Measurements from ENCODE around the gene SCAP. TPM values are rescaled to one million over a fixed set of nuclear protein-coding genes. Genes with fewer than 3 reads are reported as not detected.

The SCAP gene
- total and polyA plus RNA-seq, 2 experiments from 2014 or later = 35.5 to 141 TPM

DNA sequence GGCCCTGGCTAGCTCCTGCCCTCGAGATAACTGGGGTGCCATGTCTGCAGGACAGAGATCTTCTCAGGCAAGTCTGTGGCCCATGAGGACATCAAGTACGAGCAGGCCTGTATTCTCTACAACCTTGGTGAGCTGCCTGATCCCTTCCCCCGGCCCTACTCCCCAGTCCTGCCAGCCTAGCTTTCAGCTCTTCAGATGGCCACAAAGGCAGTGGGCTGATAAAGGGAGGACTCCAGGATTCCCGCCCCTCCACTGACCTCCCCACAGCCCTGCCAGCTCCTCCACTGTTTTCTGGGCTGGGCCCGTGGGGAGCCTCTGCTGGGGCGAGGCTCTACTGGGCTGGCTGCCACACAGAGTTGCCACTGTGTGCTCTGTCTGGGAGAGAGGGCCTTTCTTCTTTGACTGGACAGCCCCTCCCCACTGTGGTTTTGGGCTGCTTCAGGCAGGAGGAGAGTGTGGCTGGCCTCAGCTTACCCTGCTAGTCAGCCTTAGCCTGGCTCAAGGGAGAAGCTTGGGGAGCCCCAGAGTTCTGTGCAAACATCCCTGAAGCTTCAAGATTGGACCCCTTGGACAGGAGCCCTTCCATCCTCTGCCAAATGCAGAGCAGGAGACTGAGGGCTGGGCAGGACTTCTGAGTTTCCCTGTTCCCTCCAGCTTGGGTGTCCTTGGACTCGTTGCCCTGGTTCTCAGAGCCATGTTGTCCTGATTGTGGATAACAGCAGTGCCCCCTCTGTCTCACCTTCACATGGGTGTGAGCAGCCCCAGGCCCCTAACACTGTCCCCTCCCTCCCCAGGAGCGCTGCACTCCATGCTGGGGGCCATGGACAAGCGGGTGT lies 70.6 kb downstream of the SCAP start:
- no peak overlapping the region for H3K4me3 Mint-ChIP-seq
- no peak overlapping the region for H3K4me2 ChIP-seq
- peaks cover 8% of the 10 kb centered on the region for H4K20me1 ChIP-seq (replicated peaks; ENCODE audit: insufficient read depth)
- no peak overlapping the region for H3K27ac Mint-ChIP-seq
- TF ChIP-seq STAT1 (IDR thresholded peaks at IDR 0.05; ENCODE audit: unreplicated experiment) = no peak
- TF ChIP-seq, protein P1, sequence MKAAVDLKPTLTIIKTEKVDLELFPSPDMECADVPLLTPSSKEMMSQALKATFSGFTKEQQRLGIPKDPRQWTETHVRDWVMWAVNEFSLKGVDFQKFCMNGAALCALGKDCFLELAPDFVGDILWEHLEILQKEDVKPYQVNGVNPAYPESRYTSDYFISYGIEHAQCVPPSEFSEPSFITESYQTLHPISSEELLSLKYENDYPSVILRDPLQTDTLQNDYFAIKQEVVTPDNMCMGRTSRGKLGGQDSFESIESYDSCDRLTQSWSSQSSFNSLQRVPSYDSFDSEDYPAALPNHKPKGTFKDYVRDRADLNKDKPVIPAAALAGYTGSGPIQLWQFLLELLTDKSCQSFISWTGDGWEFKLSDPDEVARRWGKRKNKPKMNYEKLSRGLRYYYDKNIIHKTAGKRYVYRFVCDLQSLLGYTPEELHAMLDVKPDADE (IDR thresholded peaks at IDR 0.05) = no peak
- H3K27me3 Mint-ChIP-seq (ENCODE audit: insufficient read depth, low read depth, poor library complexity) = peaks cover 13% of the 10 kb centered on the region
- H3K9me3 Mint-ChIP-seq = no peaks in the 10 kb centered on the region
- H3K4me1 ChIP-seq (ENCODE audit: insufficient read depth) = no peaks in the 10 kb centered on the region
- H3K4me1 Mint-ChIP-seq = no peaks in the 10 kb centered on the region
- no peak for DNase-seq (ENCODE audit: low spot score)
- ATAC-seq = no peak; the same call in 2 of the 3 replicates
- peaks cover 19% of the 10 kb centered on the region for H3K36me3 Mint-ChIP-seq (ENCODE audit: low read depth)
- peaks cover 5% of the 10 kb centered on the region; the same call in 1 of the 2 replicates for H3F3A ChIP-seq (replicated peaks; ENCODE audit: low read depth)
- H2AFZ ChIP-seq = no peak overlapping the region
- H3K27ac ChIP-seq (ENCODE audit: low read depth) = no peak overlapping the region
- H3K9me2 ChIP-seq (ENCODE audit: insufficient read depth) = no peaks in the 10 kb centered on the region
- H3K27me3 ChIP-seq (ENCODE audit: insufficient read depth) = no peaks in the 10 kb centered on the region
- H3K36me3 ChIP-seq (ENCODE audit: insufficient read depth) = no peaks in the 10 kb centered on the region
- H3K79me2 ChIP-seq (replicated peaks; ENCODE audit: insufficient read depth) = peaks cover 9% of the 10 kb centered on the region; the same call in 1 of the 2 replicates
- H3K4me3 ChIP-seq = no peak overlapping the region

DNA sequence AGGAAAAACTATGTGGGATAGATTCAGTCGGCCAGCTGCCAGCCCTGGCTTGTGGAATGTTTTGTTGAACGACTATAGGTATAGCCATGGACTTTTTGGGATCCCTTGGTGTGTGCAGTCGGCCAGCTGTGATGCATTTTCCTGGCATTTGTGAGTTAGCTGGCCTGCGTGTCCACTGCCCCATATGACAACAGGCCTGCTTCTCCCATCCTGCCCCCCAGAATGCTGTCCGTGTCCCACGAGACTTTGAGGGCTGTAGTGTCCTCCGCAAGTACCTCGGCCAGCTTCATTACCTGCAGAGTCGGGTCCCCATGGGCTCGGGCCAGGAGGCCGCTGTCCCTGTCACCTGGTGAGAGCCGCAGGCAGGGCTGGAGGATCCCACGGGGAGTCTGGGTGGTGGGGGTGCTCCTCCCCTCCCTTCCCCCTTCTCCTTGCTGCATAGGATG lies 71.3 kb downstream of the SCAP start:
- Histone ChIP-seq H3K27ac (ENCODE audit: low read depth) (no peak overlapping the region), H3K4me3 (no peak overlapping the region), H3K36me3 (ENCODE audit: insufficient read depth) (no peaks in the 10 kb centered on the region), H3F3A (replicated peaks; ENCODE audit: low read depth) (peaks cover 5% of the 10 kb centered on the region; the same call in 1 of the 2 replicates), H2AFZ (no peak overlapping the region), H3K27me3 (ENCODE audit: insufficient read depth) (no peaks in the 10 kb centered on the region), H3K4me2 (no peak overlapping the region), H3K4me1 (ENCODE audit: insufficient read depth) (no peaks in the 10 kb centered on the region), H4K20me1 (replicated peaks; ENCODE audit: insufficient read depth) (peaks cover 11% of the 10 kb centered on the region), H3K79me2 (replicated peaks; ENCODE audit: insufficient read depth) (peaks cover 9% of the 10 kb centered on the region; the same call in 1 of the 2 replicates), H3K9me2 (ENCODE audit: insufficient read depth) (no peaks in the 10 kb centered on the region)
- no peaks in the 10 kb centered on the region for H3K9me3 Mint-ChIP-seq
- ATAC-seq (no peak), DNase-seq (ENCODE audit: low spot score) (no peak)
- no peak overlapping the region for H3K27ac Mint-ChIP-seq
- H3K27me3 Mint-ChIP-seq (ENCODE audit: insufficient read depth, low read depth, poor library complexity) = peaks cover 10% of the 10 kb centered on the region
- no peak overlapping the region for H3K4me3 Mint-ChIP-seq
- H3K36me3 Mint-ChIP-seq (ENCODE audit: low read depth) = peaks cover 22% of the 10 kb centered on the region
- H3K4me1 Mint-ChIP-seq = no peaks in the 10 kb centered on the region
- TF ChIP-seq, protein P2, sequence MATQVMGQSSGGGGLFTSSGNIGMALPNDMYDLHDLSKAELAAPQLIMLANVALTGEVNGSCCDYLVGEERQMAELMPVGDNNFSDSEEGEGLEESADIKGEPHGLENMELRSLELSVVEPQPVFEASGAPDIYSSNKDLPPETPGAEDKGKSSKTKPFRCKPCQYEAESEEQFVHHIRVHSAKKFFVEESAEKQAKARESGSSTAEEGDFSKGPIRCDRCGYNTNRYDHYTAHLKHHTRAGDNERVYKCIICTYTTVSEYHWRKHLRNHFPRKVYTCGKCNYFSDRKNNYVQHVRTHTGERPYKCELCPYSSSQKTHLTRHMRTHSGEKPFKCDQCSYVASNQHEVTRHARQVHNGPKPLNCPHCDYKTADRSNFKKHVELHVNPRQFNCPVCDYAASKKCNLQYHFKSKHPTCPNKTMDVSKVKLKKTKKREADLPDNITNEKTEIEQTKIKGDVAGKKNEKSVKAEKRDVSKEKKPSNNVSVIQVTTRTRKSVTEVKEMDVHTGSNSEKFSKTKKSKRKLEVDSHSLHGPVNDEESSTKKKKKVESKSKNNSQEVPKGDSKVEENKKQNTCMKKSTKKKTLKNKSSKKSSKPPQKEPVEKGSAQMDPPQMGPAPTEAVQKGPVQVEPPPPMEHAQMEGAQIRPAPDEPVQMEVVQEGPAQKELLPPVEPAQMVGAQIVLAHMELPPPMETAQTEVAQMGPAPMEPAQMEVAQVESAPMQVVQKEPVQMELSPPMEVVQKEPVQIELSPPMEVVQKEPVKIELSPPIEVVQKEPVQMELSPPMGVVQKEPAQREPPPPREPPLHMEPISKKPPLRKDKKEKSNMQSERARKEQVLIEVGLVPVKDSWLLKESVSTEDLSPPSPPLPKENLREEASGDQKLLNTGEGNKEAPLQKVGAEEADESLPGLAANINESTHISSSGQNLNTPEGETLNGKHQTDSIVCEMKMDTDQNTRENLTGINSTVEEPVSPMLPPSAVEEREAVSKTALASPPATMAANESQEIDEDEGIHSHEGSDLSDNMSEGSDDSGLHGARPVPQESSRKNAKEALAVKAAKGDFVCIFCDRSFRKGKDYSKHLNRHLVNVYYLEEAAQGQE (IDR thresholded peaks at IDR 0.05; ENCODE audit: unreplicated experiment) = no peak
- TF ChIP-seq, protein P3, sequence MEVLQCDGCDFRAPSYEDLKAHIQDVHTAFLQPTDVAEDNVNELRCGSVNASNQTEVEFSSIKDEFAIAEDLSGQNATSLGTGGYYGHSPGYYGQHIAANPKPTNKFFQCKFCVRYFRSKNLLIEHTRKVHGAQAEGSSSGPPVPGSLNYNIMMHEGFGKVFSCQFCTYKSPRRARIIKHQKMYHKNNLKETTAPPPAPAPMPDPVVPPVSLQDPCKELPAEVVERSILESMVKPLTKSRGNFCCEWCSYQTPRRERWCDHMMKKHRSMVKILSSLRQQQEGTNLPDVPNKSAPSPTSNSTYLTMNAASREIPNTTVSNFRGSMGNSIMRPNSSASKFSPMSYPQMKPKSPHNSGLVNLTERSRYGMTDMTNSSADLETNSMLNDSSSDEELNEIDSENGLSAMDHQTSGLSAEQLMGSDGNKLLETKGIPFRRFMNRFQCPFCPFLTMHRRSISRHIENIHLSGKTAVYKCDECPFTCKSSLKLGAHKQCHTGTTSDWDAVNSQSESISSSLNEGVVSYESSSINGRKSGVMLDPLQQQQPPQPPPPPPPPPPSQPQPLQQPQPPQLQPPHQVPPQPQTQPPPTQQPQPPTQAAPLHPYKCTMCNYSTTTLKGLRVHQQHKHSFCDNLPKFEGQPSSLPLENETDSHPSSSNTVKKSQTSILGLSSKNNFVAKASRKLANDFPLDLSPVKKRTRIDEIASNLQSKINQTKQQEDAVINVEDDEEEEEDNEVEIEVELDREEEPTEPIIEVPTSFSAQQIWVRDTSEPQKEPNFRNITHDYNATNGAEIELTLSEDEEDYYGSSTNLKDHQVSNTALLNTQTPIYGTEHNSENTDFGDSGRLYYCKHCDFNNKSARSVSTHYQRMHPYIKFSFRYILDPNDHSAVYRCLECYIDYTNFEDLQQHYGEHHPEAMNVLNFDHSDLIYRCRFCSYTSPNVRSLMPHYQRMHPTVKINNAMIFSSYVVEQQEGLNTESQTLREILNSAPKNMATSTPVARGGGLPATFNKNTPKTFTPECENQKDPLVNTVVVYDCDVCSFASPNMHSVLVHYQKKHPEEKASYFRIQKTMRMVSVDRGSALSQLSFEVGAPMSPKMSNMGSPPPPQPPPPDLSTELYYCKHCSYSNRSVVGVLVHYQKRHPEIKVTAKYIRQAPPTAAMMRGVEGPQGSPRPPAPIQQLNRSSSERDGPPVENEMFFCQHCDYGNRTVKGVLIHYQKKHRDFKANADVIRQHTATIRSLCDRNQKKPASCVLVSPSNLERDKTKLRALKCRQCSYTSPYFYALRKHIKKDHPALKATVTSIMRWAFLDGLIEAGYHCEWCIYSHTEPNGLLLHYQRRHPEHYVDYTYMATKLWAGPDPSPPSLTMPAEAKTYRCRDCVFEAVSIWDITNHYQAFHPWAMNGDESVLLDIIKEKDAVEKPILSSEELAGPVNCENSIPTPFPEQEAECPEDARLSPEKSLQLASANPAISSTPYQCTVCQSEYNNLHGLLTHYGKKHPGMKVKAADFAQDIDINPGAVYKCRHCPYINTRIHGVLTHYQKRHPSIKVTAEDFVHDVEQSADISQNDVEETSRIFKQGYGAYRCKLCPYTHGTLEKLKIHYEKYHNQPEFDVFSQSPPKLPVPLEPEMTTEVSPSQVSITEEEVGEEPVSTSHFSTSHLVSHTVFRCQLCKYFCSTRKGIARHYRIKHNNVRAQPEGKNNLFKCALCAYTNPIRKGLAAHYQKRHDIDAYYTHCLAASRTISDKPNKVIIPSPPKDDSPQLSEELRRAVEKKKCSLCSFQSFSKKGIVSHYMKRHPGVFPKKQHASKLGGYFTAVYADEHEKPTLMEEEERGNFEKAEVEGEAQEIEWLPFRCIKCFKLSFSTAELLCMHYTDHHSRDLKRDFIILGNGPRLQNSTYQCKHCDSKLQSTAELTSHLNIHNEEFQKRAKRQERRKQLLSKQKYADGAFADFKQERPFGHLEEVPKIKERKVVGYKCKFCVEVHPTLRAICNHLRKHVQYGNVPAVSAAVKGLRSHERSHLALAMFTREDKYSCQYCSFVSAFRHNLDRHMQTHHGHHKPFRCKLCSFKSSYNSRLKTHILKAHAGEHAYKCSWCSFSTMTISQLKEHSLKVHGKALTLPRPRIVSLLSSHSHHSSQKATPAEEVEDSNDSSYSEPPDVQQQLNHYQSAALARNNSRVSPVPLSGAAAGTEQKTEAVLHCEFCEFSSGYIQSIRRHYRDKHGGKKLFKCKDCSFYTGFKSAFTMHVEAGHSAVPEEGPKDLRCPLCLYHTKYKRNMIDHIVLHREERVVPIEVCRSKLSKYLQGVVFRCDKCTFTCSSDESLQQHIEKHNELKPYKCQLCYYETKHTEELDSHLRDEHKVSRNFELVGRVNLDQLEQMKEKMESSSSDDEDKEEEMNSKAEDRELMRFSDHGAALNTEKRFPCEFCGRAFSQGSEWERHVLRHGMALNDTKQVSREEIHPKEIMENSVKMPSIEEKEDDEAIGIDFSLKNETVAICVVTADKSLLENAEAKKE (CRISPR knock-in tag; IDR thresholded peaks at IDR 0.05) = no peak
- TF ChIP-seq ZNF331 (CRISPR knock-in tag; IDR thresholded peaks at IDR 0.05; ENCODE audit: low read depth) (no peak), EZH2phosphoT487 (IDR thresholded peaks at IDR 0.05; ENCODE audit: unreplicated experiment) (no peak), POLR2AphosphoS5 (IDR thresholded peaks at IDR 0.05; ENCODE audit: low read depth) (no peak), EZH2 (IDR thresholded peaks at IDR 0.05; ENCODE audit: low read depth, unreplicated experiment) (no peak)
- TF ChIP-seq, protein P1 (IDR thresholded peaks at IDR 0.05) = no peak
